ENCODE measurements around the gene PI16. TPM values are rescaled to one million over a fixed set of nuclear protein-coding genes. Genes with fewer than 3 reads are reported as not detected.

The PI16 gene
- total and polyA plus RNA-seq, 2 donors (not counting 3 experiments of a cell fraction or from before 2014, with no cell fraction given), result 0.14 TPM; not detected in 1

- POLR2A ChIA-PET, result no interaction called here
- Histone ChIP-seq H2AFZ (ENCODE audit: low read depth, low read length) (no peak overlapping the region), H3K27ac (ENCODE audit: insufficient read depth, low read depth, low read length) (no peak overlapping the region), H3K4me3 (replicated peaks in 1 of 3; ENCODE audit: insufficient read depth in 1 of 3, low read depth in 1 of 3, low read length in 3 of 3) (no peak overlapping the region), H3K9ac (replicated peaks; ENCODE audit: extremely low read depth, insufficient read depth, low read length) (no peak overlapping the region), H3K36me3 (ENCODE audit: control insufficient read depth in 2 of 2, extremely low read depth in 1 of 2, insufficient read depth in 2 of 2, low read length in 2 of 2) (peaks cover 2 to 6% of the 10 kb centered on the region in 2 experiments), H4K20me1 (replicated peaks; ENCODE audit: control insufficient read depth, extremely low read depth, insufficient read depth, low read length) (no peaks in the 10 kb centered on the region), H3K4me2 (ENCODE audit: insufficient read depth, low read length) (no peak overlapping the region), H3K9me1 (replicated peaks; ENCODE audit: control insufficient read depth, extremely low read depth, insufficient read depth, low read length) (no peaks in the 10 kb centered on the region), H3K79me2 (ENCODE audit: control insufficient read depth, insufficient read depth, low read length) (no peaks in the 10 kb centered on the region), H3K4me1 (ENCODE audit: control insufficient read depth, extremely low read depth, insufficient read depth, low read length) (peaks cover 8% of the 10 kb centered on the region), H3K27me3 (ENCODE audit: control insufficient read depth in 2 of 2, insufficient read depth in 2 of 2, low read length in 2 of 2) (no peaks in the 10 kb centered on the region), H3K9me3 (replicated peaks; ENCODE audit: control insufficient read depth, insufficient read depth, low read length) (no peaks in the 10 kb centered on the region)
- intact Hi-C loops (cut with micrococcal nuclease) (no loop called here), dilution Hi-C loops (cut with MboI; ENCODE audit: extremely low pct_ligation_motif_present, low sequenced_read_pairs) (no loop called here)
- FAIRE-seq, result no peak
- no TSS peak for BruUV-seq (replicated peaks)
- TF ChIP-seq GATA2 (IDR thresholded peaks at IDR 0.05; ENCODE audit: insufficient read depth, insufficient read length, low read depth, low read length) (no peak), POLR2AphosphoS5 (IDR thresholded peaks at IDR 0.05; ENCODE audit: insufficient read depth, low read depth, low read length) (no peak), MYC (IDR thresholded peaks at IDR 0.05; ENCODE audit: low read depth, low read length) (no peak), POLR2A (IDR thresholded peaks at IDR 0.05; ENCODE audit: low read depth, low read length) (no peak), CTCF (IDR thresholded peaks at IDR 0.05; ENCODE audit: extremely low read depth in 1 of 2, insufficient read depth in 1 of 2, low read depth in 1 of 2, low read length in 2 of 2) (no peak), MAX (IDR thresholded peaks at IDR 0.05; ENCODE audit: insufficient read depth, insufficient read length) (no peak)
- CTCF ChIA-PET, result interaction anchor here (0.7 kb wide), 1 partner anchor 90 kb away, joined by 3 read pairs; no protein-coding TSS in a partner anchor
- no peak for DNase-seq (ENCODE audit: low read depth, low spot score)
Observed at GRCh38 chr6:36928547-36928918, 26.0 kb upstream of the PI16 start.

- dilution Hi-C loops (cut with MboI; ENCODE audit: extremely low pct_ligation_motif_present, low sequenced_read_pairs) (no loop called here), intact Hi-C loops (cut with micrococcal nuclease) (no loop called here)
- Histone ChIP-seq H3K4me2 (ENCODE audit: insufficient read depth, low read length) (no peak overlapping the region), H3K9ac (replicated peaks; ENCODE audit: extremely low read depth, insufficient read depth, low read length) (no peak overlapping the region), H3K9me3 (replicated peaks; ENCODE audit: control insufficient read depth, insufficient read depth, low read length) (no peaks in the 10 kb centered on the region), H3K79me2 (ENCODE audit: control insufficient read depth, insufficient read depth, low read length) (no peaks in the 10 kb centered on the region), H3K36me3 (ENCODE audit: control insufficient read depth in 2 of 2, extremely low read depth in 1 of 2, insufficient read depth in 2 of 2, low read length in 2 of 2) (peaks cover 2 to 3% of the 10 kb centered on the region in 2 experiments), H3K9me1 (replicated peaks; ENCODE audit: control insufficient read depth, extremely low read depth, insufficient read depth, low read length) (no peaks in the 10 kb centered on the region), H3K27me3 (ENCODE audit: control insufficient read depth in 2 of 2, insufficient read depth in 2 of 2, low read length in 2 of 2) (no peaks in the 10 kb centered on the region), H4K20me1 (replicated peaks; ENCODE audit: control insufficient read depth, extremely low read depth, insufficient read depth, low read length) (no peaks in the 10 kb centered on the region), H3K27ac (ENCODE audit: insufficient read depth, low read depth, low read length) (no peak overlapping the region), H3K4me3 (replicated peaks in 1 of 3; ENCODE audit: insufficient read depth in 1 of 3, low read depth in 1 of 3, low read length in 3 of 3) (no peak overlapping the region), H2AFZ (ENCODE audit: low read depth, low read length) (no peak overlapping the region), H3K4me1 (ENCODE audit: control insufficient read depth, extremely low read depth, insufficient read depth, low read length) (peaks cover 8% of the 10 kb centered on the region)
- DNase-seq (ENCODE audit: low read depth, low spot score), result no peak
- TF ChIP-seq JUN (IDR thresholded peaks at IDR 0.05; ENCODE audit: borderline replicate concordance, insufficient read depth, insufficient read length, low read depth) (no peak), GATA2 (IDR thresholded peaks at IDR 0.05; ENCODE audit: insufficient read depth, insufficient read length, low read depth, low read length) (no peak), POLR2A (IDR thresholded peaks at IDR 0.05; ENCODE audit: low read depth, low read length) (no peak), MAX (IDR thresholded peaks at IDR 0.05; ENCODE audit: insufficient read depth, insufficient read length) (no peak), FOS (IDR thresholded peaks at IDR 0.05; ENCODE audit: borderline replicate concordance, insufficient read depth, low read length) (no peak)
- ChIA-PET POLR2A (no interaction called here), CTCF (interaction anchor here (0.7 kb wide), 1 partner anchor 89 kb away, joined by 3 read pairs; no protein-coding TSS in a partner anchor)
- FAIRE-seq, result no peak
- no TSS peak for BruUV-seq (replicated peaks)
Observed at GRCh38 chr6:36929152-36929551, 25.4 kb upstream of the PI16 start.
